Mammary epithelial cell (primary cell): Measurements from ENCODE around the gene GPR39.

ENCODE experiments used
- EZH2 ChIP-seq: IDR thresholded peaks from 2 replicates; pipeline ENCODE4 v1.6.1; 2012; ENCODE audit warnings: low read length, inconsistent platforms, borderline replicate concordance
- TF ChIP-seq, protein P1 (sequence below), 2 donors: IDR thresholded peaks in 1 of 2; conservative IDR thresholded peaks in 1 of 2; 2 replicates each; pipeline ENCODE4 v1.5.1; 2011 to 2012; ENCODE audit warnings: inconsistent platforms in 2 of 2, low read length in 2 of 2, mild to moderate bottlenecking in 2 of 2, control low read depth in 1 of 2, low read depth in 1 of 2; ENCODE audit not compliant: insufficient read depth in 1 of 2; ENCODE audit errors: extremely low read depth in 1 of 2

DNA sequence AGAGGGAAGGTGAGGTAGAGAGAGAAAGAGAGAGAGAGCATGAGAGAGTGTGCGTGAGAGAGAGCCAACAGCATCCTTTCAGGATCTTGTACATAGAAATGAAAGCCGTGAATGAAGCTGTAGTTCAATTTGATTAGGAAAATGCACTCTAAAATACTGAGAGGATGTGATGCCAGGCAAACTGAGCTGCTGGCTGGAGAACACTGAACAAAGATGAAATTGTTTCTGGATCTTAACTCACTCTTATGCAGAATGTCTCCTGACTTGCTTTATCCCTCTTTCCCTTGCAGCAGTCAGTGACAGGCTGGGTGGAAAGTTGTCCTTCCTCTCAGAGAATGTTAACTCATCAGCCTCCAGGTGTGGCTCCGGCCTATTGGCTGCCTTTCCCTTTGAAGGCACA, 242.7 kb downstream of the GPR39 start:
- TF ChIP-seq EZH2: no peak
- TF ChIP-seq, protein P1, sequence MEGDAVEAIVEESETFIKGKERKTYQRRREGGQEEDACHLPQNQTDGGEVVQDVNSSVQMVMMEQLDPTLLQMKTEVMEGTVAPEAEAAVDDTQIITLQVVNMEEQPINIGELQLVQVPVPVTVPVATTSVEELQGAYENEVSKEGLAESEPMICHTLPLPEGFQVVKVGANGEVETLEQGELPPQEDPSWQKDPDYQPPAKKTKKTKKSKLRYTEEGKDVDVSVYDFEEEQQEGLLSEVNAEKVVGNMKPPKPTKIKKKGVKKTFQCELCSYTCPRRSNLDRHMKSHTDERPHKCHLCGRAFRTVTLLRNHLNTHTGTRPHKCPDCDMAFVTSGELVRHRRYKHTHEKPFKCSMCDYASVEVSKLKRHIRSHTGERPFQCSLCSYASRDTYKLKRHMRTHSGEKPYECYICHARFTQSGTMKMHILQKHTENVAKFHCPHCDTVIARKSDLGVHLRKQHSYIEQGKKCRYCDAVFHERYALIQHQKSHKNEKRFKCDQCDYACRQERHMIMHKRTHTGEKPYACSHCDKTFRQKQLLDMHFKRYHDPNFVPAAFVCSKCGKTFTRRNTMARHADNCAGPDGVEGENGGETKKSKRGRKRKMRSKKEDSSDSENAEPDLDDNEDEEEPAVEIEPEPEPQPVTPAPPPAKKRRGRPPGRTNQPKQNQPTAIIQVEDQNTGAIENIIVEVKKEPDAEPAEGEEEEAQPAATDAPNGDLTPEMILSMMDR (conservative IDR thresholded peaks at IDR 0.05 in 1 of 2, IDR thresholded peaks at IDR 0.05 in 1 of 2; ENCODE audit: extremely low read depth in 1 of 2, insufficient read depth in 1 of 2, low read depth in 1 of 2, low read length in 2 of 2): no peak
